ENCODE measurements around the gene CLK1. TPM values are rescaled to one million over a fixed set of nuclear protein-coding genes. Genes with fewer than 3 reads are reported as not detected.

Gene CLK1
- 29.2 to 40.7 TPM (median 34.4 TPM) in 5 replicates for total RNA-seq (2022; extraction: Qiagen RNA extraction; ENCODE audit: low read depth)

DNA sequence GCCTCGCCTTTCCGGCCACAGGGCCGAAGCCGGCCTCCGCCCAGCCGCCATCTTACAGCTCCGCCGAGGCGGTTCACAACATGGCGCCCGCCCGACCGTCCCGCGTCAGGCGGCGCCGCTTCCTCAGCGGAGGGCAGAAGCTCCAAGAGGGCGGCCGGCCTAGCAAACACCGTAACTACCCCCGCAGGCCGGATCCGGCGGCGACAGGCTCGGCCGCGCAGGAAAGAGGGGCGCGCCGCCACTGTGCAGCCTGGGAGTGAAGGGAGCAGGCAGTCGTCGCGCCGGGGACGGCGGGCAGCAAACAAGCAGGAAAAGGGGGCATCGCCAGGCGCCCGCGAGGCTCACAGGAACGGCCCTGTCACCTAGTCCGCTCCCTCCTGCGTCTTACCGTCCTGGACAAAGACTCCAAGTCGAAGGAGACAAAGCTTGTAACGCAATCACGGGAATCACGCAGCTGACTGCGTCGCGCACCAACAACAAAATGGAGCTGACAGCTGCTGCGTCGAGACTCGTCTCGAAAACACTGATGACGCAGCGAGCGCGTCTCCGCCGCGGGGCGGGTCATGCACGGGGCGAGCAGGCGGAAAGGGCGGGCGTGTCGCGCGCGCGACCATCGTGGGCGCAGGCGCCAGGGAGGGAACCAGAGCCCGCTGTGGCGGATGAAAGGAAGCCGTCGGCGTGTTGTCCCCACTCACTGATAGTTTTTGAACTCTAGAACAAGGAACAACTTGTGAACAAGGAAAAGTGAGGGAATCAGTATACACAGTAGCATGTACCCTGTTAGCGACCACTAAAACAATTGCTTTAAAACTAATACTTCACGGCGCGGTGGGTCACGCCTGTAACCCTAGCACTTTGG is at the start of gene CLK1:
Gene CLK1, minus strand, starts transcription at position 483 of the 859 bp plus-strand sequence. CDS start 2,796 bp downstream, outside the sequence.

DNA sequence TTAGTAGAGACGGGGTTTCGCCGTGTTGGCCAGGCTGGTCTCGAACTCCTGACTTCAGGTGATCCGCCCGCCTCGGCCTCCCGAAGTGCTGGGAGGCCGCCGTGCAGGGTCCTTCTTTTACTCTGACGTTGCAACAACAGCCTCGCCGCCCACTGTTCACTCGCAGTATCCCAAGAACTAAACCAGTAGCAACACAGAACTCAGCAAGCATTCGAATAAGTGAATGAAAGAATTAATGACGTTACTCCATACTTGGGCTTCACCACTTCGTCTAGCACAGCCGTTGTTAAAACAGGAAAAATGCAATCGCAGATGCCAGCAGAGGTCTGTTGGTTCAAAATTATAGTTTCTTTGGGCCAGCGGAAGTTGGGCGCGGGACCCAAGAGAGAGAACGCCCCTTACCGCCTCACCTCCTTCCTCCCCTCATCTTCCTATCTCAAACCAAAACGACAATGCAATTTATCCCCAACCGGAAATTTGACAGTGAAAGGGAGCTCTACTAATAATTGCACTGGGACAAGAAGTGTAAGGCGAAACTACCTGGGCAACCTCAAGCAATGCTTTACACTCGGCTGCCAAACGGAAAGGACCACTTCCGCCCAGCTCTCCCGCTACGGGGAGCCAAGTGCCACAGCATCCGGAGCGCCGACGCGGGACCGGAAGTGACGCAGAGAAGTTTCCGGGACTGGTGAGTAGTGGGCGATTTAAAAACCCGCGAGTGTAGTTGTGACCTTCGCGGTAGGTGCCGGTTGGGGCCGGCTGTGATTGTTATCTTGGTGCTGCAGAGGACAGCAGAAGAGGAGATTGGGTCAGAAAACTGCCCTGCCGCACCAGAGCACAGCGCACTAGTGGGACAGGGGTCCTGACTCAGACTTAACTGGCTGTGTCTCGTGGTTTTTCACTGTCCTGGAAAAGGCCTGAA is 24.5 kb upstream of the CLK1 start, which contains the start of the genes NIF3L1 and PPIL3:
Gene NIF3L1, plus strand, starts transcription at position 668 of the 922 bp plus-strand sequence. CDS start 2,573 bp downstream, outside the sequence.
Gene PPIL3, minus strand, starts transcription at position 374 of the 922 bp plus-strand sequence. CDS start 1,462 bp downstream, outside the sequence.

DNA sequence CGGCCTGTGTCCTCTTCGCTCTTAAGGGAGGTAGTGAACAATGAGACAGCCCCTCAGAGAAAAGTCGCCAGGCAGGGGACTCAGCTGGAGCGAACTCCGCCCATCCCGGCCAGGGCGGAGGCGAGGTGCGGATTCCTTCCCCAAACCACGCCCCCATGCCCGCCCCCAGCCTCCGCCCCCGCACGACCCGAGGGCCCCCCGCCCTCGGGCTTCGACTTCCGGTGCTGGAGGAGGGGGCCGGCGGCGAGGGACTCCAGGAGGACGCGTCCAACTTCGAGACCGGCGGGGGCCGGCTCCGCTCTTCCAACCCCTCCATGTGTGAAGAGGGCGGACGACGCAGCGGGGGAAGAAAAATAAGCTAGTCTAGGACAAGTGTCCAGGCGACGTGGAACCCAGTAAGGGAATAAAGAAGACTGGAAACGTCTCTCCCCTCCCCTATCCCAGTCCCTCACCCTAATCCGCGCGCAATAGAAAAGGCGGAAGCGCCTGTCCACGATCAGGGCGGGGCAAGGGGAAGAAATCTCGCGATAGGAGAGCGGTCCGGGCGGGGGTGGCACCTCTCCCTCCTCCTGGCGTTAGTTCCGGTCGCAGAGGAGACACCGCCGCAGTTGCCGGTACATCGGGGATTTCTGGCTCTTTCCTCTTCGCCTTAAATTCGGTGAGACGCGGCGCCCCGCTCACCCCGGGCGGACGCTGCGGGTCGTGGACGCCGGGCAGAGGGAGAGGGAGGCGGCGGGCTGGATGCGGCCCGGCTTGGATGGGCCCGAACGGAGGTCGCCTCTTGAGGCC is 52.9 kb downstream of the CLK1 start, which contains the start of gene BZW1:
Gene BZW1, plus strand, starts transcription at position 578 of the 789 bp plus-strand sequence. CDS start 1,308 bp downstream, outside the sequence.

Other genes with a start within 250 kb of the CLK1 start
- gene BZW1, start 52.7 kb downstream of the CLK1 start, total RNA-seq (2022; extraction: Qiagen RNA extraction; ENCODE audit: low read depth) = 363 to 728 TPM (median 495 TPM) in 5 replicates
- gene PPIL3, start 24.4 kb upstream of the CLK1 start, total RNA-seq (2022; extraction: Qiagen RNA extraction; ENCODE audit: low read depth) = 24.2 to 32.1 TPM (median 26.0 TPM) in 5 replicates
- gene NIF3L1, start 24.7 kb upstream of the CLK1 start, total RNA-seq (2022; extraction: Qiagen RNA extraction; ENCODE audit: low read depth) = 35.9 to 39.3 TPM (median 37.5 TPM) in 5 replicates
- 11.2 to 18.8 TPM (median 13.5 TPM) in 5 replicates for gene ORC2, start 99.0 kb upstream of the CLK1 start, total RNA-seq (2022; extraction: Qiagen RNA extraction; ENCODE audit: low read depth)
- 2.4 to 5.0 TPM (median 4.2 TPM) in 5 replicates for gene HYCC2, start 207.0 kb upstream of the CLK1 start, total RNA-seq (2022; extraction: Qiagen RNA extraction; ENCODE audit: low read depth)
- gene NDUFB3, start 207.3 kb upstream of the CLK1 start, total RNA-seq (2022; extraction: Qiagen RNA extraction; ENCODE audit: low read depth) = 124 to 169 TPM (median 144 TPM) in 5 replicates